WERI-Rb-1 (cell line): ENCODE data around the gene TENM3.
A peak's percentile ranks its signal among the peaks of the same experiment; 100 is the strongest.

ENCODE experiments used
- DNase-seq: peaks from one replicate; pipeline ENCODE4 v3.0.0-alpha.2; 2020
- H3K27ac ChIP-seq: fragments of 250-450 bp; sonication (Bioruptor Pico); 2 replicates; pipeline ENCODE4 v1.5.1; 2020; ENCODE audit warnings: mild to moderate bottlenecking, moderate library complexity
- H3K27me3 ChIP-seq: fragments of 250-450 bp; sonication (Bioruptor Pico); 2 replicates; pipeline ENCODE4 v1.5.1; 2021; ENCODE audit warnings: mild to moderate bottlenecking, low read depth, moderate library complexity; ENCODE audit not compliant: insufficient read depth, severe bottlenecking
- H3K36me3 ChIP-seq: fragments of 250-450 bp; sonication (Bioruptor Pico); 2 replicates; pipeline ENCODE4 v1.5.1; 2020; ENCODE audit warnings: mild to moderate bottlenecking, moderate library complexity
- H3K4me3 ChIP-seq: 2 replicates; pipeline ENCODE4 v1.5.1; 2011; ENCODE audit warnings: low read depth, mild to moderate bottlenecking, control low read depth, low read length
- H3K9me3 ChIP-seq: fragments of 250-450 bp; sonication (Bioruptor Pico); 2 replicates; pipeline ENCODE4 v1.5.1; 2021; ENCODE audit warnings: mild to moderate bottlenecking, moderate library complexity; ENCODE audit not compliant: severe bottlenecking
- TF ChIP-seq, protein P1 (sequence below): IDR thresholded peaks from 2 replicates; pipeline ENCODE4 v1.5.1; 2011; ENCODE audit warnings: low read depth, mild to moderate bottlenecking, control low read depth, inconsistent platforms, low read length

Gene TENM3

DNA sequence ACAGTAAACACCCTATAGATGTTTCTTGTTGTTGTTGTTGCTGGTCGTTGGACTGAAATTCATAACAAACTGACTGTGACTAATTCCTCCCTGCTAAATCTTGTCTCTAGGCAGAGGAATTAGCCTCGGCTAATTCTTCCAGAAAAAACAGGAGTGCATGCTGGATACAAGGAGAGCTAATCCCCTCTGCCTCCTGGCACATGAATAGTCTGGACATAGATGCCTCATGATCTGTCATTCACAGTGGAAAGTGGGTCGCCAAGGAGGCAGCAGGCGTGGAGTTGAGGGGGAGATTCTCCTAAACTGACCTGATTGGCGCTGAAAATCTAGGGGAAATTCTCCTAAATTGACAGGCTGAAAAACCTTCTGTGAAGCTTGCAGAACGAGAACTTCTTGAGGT is 453.9 kb downstream of the TENM3 start:
- peak; percentile 81 for DNase-seq
- Histone ChIP-seq H3K9me3 (no peaks in the 10 kb centered on the region), H3K27ac (peak overlapping the region; percentile 55), H3K27me3 (no peaks in the 10 kb centered on the region), H3K4me3 (no peak overlapping the region), H3K36me3 (no peaks in the 10 kb centered on the region)
- TF ChIP-seq, protein P1, sequence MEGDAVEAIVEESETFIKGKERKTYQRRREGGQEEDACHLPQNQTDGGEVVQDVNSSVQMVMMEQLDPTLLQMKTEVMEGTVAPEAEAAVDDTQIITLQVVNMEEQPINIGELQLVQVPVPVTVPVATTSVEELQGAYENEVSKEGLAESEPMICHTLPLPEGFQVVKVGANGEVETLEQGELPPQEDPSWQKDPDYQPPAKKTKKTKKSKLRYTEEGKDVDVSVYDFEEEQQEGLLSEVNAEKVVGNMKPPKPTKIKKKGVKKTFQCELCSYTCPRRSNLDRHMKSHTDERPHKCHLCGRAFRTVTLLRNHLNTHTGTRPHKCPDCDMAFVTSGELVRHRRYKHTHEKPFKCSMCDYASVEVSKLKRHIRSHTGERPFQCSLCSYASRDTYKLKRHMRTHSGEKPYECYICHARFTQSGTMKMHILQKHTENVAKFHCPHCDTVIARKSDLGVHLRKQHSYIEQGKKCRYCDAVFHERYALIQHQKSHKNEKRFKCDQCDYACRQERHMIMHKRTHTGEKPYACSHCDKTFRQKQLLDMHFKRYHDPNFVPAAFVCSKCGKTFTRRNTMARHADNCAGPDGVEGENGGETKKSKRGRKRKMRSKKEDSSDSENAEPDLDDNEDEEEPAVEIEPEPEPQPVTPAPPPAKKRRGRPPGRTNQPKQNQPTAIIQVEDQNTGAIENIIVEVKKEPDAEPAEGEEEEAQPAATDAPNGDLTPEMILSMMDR: no peak

DNA sequence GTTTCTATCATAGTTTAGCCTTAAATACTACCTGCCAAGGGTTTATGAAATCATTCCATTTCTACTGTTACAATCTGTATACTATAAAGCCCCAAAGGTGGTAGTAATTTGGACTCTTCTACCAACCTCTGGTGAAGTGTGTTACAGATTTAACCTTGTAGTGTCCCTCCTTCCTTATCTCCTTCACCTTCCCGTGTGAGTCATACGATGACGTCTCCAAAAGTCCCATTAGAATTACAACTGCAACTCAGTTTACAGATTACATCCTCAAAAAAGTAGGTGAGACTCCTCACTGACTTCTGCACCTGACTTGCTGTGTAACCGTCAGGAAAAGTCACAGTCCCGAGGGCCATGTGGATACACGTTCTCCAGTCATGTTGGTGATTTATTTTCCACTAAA is 455.0 kb downstream of the TENM3 start:
- no peak overlapping the region for H3K27ac ChIP-seq
- TF ChIP-seq, protein P1: no peak
- no peak overlapping the region for H3K4me3 ChIP-seq
- no peak for DNase-seq
- H3K36me3 ChIP-seq: no peaks in the 10 kb centered on the region
- no peaks in the 10 kb centered on the region for H3K9me3 ChIP-seq
- H3K27me3 ChIP-seq: no peaks in the 10 kb centered on the region

DNA sequence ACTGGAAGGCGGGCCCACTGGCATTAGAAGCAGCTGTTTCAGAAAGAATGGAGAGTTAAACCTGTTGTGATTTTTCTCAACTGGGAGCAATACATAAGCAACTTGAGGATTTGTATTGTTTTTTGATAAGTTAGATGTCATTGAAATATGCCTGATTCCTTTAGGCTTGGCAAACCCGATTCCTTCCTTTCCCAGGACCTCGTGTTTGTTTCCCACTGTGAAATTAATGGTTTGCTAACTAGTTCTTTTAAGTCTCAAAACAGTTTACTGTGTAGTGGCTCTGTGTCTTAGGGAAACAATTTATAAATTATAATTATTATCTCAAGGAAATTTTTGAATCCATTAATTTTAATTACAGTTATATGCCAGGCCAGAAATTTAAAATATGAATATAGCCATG is 456.0 kb downstream of the TENM3 start:
- Histone ChIP-seq H3K36me3 (no peaks in the 10 kb centered on the region), H3K9me3 (no peaks in the 10 kb centered on the region), H3K27ac (no peak overlapping the region), H3K4me3 (no peak overlapping the region), H3K27me3 (no peaks in the 10 kb centered on the region)
- TF ChIP-seq, protein P1: no peak
- no peak for DNase-seq

DNA sequence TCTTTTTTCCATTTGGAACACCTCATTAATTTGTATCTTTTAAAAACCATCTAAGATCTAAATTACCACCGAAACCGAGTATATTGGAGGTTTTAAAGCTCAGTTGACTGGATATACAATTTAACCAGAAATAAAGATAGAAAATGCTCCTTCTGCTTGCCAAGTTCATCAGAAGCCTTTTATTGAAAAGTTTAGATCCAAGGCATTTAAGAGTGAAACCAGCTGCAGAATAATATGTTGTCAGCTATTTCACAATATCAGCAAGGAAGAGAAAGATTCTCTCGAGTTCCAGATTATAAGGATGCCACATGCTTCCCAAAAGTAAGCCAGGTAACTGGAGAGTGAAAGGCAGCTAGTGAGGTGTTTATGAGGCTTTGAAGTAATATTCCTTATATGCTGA is 456.6 kb downstream of the TENM3 start:
- H3K27me3 ChIP-seq: no peaks in the 10 kb centered on the region
- no peaks in the 10 kb centered on the region for H3K9me3 ChIP-seq
- H3K27ac ChIP-seq: no peak overlapping the region
- H3K36me3 ChIP-seq: no peaks in the 10 kb centered on the region
- DNase-seq: no peak
- TF ChIP-seq, protein P1: no peak
- no peak overlapping the region for H3K4me3 ChIP-seq

DNA sequence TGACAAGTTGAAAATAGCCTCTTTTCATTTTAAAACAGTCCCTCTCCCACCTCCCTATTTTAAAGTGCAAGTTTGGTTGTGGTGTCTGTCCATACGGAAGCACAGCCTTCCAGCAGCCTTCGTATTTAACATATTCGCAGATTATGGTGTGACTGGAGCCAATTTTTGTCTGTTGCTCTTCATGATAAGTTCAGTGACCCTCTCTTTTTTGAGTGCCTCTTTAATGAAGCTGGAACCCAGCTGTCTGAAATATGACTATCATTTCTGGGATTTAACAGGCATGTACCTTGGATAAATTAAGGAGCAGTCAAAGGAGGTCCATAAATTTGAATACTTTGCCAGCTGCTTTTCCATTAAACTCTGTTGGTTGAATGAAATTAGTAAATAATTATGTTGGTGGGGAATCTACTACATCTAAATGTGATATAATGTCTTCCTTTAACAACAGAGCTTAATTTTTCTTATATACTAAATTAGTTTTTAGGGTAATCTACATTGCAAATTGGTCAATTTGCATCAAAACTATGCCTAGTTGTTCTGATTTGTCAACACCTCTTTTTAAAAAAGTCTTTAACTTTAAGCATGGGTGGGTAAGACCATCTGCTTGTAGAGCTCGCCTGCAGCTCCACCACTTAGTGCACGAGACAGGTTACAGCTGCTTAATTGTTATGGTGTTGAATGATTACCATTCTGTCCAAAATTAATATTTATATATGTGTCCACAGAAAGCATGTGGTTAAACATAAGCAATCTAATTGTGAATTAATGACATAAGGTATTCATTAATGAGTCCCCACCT is 457.4 kb downstream of the TENM3 start:
- Histone ChIP-seq H3K27ac (no peak overlapping the region), H3K36me3 (no peaks in the 10 kb centered on the region), H3K27me3 (no peaks in the 10 kb centered on the region), H3K9me3 (no peaks in the 10 kb centered on the region), H3K4me3 (no peak overlapping the region)
- DNase-seq: no peak
- TF ChIP-seq, protein P1: no peak

DNA sequence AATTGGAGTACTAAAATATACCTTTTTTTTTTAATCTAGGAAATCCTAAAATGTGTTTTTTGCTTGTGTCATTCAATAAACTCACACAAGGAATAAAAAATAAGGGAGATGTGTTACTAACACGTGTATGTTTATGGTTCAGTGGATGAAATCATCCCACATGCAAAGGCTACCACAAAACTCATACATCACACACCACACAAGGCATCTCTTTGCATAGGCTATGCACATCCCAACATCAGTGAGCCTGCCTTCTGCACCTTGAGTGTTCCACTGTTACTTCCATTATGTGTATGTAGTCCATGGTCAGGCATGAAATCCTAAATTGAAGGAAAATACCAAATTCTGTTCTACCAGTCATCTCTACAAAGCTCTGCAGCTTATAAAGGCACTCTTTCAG is 460.9 kb downstream of the TENM3 start:
- TF ChIP-seq, protein P1: no peak
- H3K27ac ChIP-seq: no peak overlapping the region
- no peaks in the 10 kb centered on the region for H3K36me3 ChIP-seq
- H3K4me3 ChIP-seq: no peak overlapping the region
- no peaks in the 10 kb centered on the region for H3K9me3 ChIP-seq
- no peak for DNase-seq
- no peaks in the 10 kb centered on the region for H3K27me3 ChIP-seq
